Common myeloid progenitor, CD34-positive (primary cell): ENCODE data around the gene TNRC6C.
A peak's percentile ranks its signal among the peaks of the same experiment; 100 is the strongest.

ENCODE experiments used
- CTCF ChIA-PET: fragments of 350-600 bp; sonication (Branson Sonifier 250); formaldehyde crosslinking; loops from one replicate; lab custom pipeline; 2021; ENCODE audit warnings: antibody characterized with exemption; lab: Charles Lee
- POLR2A ChIA-PET: fragments of 350-600 bp; sonication (Branson Sonifier 250); formaldehyde crosslinking; loops from one replicate; lab custom pipeline; 2021; ENCODE audit warnings: antibody characterized with exemption; lab: Charles Lee
- DNase-seq, 3 donors: peaks; one replicate each; pipeline versions ENCODE4 v3.0.0 to v3.0.0-alpha.2; 2013
- H3K27ac ChIP-seq, 2 experiments: 1 replicate in 1 of 2; 2 replicates in 1 of 2; pipeline ENCODE4 v1.7.0; 2013; ENCODE audit warnings: inconsistent platforms in 2 of 2, low read length in 2 of 2, mild to moderate bottlenecking in 2 of 2, low read depth in 1 of 2, moderate library complexity in 1 of 2; ENCODE audit not compliant: severe bottlenecking in 2 of 2, insufficient read depth in 1 of 2, poor library complexity in 1 of 2
- H3K27me3 ChIP-seq, 5 experiments: replicated peaks in 2 of 5; 1 replicate in 3 of 5; 2 replicates in 2 of 5; pipeline versions ENCODE4 v1.6.1 to v1.7.0; 2013; ENCODE audit warnings: low read length in 4 of 5, mild to moderate bottlenecking in 2 of 5, moderate library complexity in 2 of 5, inconsistent platforms in 1 of 5; ENCODE audit not compliant: insufficient read depth in 5 of 5, control insufficient read depth in 4 of 5
- H3K36me3 ChIP-seq, 4 experiments: 1 replicate in 2 of 4; 2 replicates in 2 of 4; pipeline versions ENCODE4 v1.6.1 to v1.7.0; 2013; ENCODE audit warnings: low read length in 3 of 4, control low read depth in 1 of 4, mild to moderate bottlenecking in 1 of 4; ENCODE audit not compliant: control insufficient read depth in 4 of 4, insufficient read depth in 4 of 4
- H3K4me1 ChIP-seq, 4 experiments: 1 replicate in 3 of 4; 2 replicates in 1 of 4; pipeline versions ENCODE4 v1.6.1 to v1.7.1; 2013; ENCODE audit warnings: low read length in 3 of 4, mild to moderate bottlenecking in 3 of 4, control low read depth in 1 of 4, inconsistent platforms in 1 of 4, moderate library complexity in 1 of 4; ENCODE audit not compliant: control insufficient read depth in 4 of 4, insufficient read depth in 4 of 4; ENCODE audit errors: control extremely low read depth in 1 of 4
- H3K4me3 ChIP-seq, 7 experiments: 1 replicate in 4 of 7; 2 replicates in 3 of 7; pipeline versions ENCODE4 v1.5.1 to v1.7.0; 2013; ENCODE audit warnings: mild to moderate bottlenecking in 7 of 7, low read length in 6 of 7, moderate library complexity in 6 of 7, inconsistent platforms in 2 of 7, low read depth in 2 of 7, control low read depth in 1 of 7; ENCODE audit not compliant: insufficient read depth in 4 of 7, control insufficient read depth in 1 of 7; ENCODE audit errors: extremely low read depth in 1 of 7
- H3K9me3 ChIP-seq, 5 experiments: 1 replicate in 4 of 5; 2 replicates in 1 of 5; pipeline versions ENCODE4 v1.6.1 to v1.7.1; 2013; ENCODE audit warnings: low read length in 4 of 5, mild to moderate bottlenecking in 2 of 5, inconsistent platforms in 1 of 5, low read depth in 1 of 5, moderate library complexity in 1 of 5; ENCODE audit not compliant: control insufficient read depth in 4 of 5, insufficient read depth in 2 of 5; ENCODE audit errors: control extremely low read depth in 1 of 5
- WGBS: methylation state at CpG from one replicate; pipeline ENCODE4 v1.1.5; 2013; ENCODE audit not compliant: insufficient coverage; 5-methylcytosine and 5-hydroxymethylcytosine counted together

TNRC6C gene

DNA sequence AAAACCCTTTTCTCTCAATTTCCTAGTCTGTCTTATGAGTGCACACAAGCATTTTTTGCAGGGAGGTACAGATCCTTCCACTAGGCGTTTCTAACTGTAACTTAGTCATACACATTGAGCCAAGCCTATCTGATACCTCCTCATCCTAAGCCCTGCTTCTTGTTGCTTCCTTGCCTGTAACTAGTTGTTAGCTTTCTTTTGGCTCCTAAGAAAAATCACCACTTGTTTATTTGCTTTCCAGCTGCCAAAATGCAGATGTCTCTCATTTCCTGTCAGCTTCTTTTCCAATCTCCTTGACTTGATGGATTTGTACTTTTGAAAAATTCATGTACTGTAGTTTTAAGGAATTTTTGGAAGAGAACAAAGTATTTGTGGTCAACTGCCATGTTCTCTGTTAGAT, 73.7 kb downstream of the TNRC6C start:
- CTCF ChIA-PET, result interaction anchor here (1.2 to 1.5 kb wide), 4 partner anchors 11 to 19 kb away, joined by 3 to 7 read pairs (median 4); no protein-coding TSS in a partner anchor
- H3K4me3 ChIP-seq, result no peak overlapping the region
- peaks cover 0 to 3% (median 0%) of the 10 kb centered on the region in 4 experiments for H3K4me1 ChIP-seq
- no peak for DNase-seq
- POLR2A ChIA-PET, result no interaction called here
- no peaks in the 10 kb centered on the region for H3K27me3 ChIP-seq
- H3K27ac ChIP-seq, result no peak overlapping the region
- H3K9me3 ChIP-seq, result no peaks in the 10 kb centered on the region
- 80% methylated on average over 1 of the region's 1 CpG for WGBS
- peaks cover 3 to 28% (median 8%) of the 10 kb centered on the region in 4 experiments for H3K36me3 ChIP-seq

DNA sequence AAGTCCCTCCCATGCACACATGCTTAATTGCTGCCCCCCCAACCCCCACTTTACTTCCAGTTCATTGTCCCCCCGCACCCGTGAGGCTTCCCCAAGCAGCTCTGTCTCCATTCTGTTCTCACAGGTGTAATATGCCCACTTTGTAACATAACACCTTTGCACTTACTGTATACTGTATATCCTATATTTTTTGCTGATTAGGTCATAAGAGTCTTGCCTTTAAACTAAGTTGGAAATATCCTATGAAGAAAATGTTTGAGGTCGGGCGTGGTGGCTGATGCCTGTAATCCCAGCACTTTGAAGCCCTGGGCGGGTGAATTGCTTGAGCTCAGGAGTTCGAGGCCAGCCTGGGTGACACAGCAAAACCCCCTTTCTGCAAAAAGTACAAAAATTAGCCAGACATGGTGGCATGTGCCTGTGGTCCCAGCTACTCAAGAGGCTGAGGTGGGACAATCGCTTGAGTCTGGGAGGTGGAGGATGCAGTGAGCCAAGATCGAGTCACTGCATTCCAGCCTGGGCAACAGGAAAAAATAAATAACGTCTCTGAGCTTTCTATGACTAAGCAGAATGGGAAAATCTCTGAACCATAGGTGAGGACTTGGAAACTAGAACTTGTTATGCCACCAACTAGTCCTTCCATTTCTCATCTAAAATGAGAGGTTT, 76.1 kb downstream of the TNRC6C start:
- H3K4me1 ChIP-seq, result no peaks in the 10 kb centered on the region
- H3K4me3 ChIP-seq, result no peak overlapping the region

DNA sequence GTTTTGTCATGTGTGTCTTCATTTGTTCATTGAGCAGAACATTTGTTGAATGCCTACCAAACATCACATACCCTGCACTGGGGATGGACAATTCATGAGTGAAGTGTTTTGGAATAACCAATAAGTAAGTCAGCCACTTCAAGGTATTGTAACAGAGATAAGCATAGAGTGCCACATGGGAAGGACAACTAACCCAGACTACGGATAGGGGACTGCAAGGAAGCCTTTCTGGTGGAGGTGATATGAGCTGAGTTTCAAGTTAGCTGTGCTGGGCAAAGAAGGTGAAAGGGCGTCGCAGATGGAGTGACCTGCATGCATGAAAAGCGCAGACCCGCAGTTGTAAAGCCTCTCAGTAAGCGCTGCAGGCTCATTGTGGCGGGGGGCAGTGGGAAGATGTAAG, 78.8 kb downstream of the TNRC6C start:
- no peak for DNase-seq
- no CpG with 5 or more reads among the region's 7 CpGs for WGBS
- Histone ChIP-seq H3K4me3 (no peak overlapping the region), H3K9me3 (no peaks in the 10 kb centered on the region), H3K36me3 (peaks cover 0 to 24% (median 12%) of the 10 kb centered on the region in 4 experiments), H3K27me3 (no peaks in the 10 kb centered on the region), H3K27ac (no peak overlapping the region), H3K4me1 (peaks cover 0 to 2% (median 0%) of the 10 kb centered on the region in 4 experiments)
- CTCF ChIA-PET, result interaction anchor here (0.9 to 1.0 kb wide), 2 partner anchors 19 to 98 kb away, joined by 3 read pairs; no protein-coding TSS in a partner anchor
- POLR2A ChIA-PET, result interaction anchor here (0.6 kb wide), 1 partner anchor 912 kb away, joined by 4 read pairs; no protein-coding TSS in a partner anchor

More for the DNA sequence above, 76.1 kb downstream of the TNRC6C start:
- H3K36me3 ChIP-seq, result peaks cover 3 to 35% (median 12%) of the 10 kb centered on the region in 4 experiments
- no peak overlapping the region for H3K27ac ChIP-seq
- no peaks in the 10 kb centered on the region for H3K9me3 ChIP-seq
- H3K27me3 ChIP-seq, result no peaks in the 10 kb centered on the region
- no peak for DNase-seq
- WGBS, result 79% methylated on average over 7 of the region's 9 CpGs
- POLR2A ChIA-PET, result no interaction called here
- CTCF ChIA-PET, result interaction anchor here (0.8 to 0.9 kb wide), 2 partner anchors 17 to 22 kb away, joined by 3 read pairs; no protein-coding TSS in a partner anchor

DNA sequence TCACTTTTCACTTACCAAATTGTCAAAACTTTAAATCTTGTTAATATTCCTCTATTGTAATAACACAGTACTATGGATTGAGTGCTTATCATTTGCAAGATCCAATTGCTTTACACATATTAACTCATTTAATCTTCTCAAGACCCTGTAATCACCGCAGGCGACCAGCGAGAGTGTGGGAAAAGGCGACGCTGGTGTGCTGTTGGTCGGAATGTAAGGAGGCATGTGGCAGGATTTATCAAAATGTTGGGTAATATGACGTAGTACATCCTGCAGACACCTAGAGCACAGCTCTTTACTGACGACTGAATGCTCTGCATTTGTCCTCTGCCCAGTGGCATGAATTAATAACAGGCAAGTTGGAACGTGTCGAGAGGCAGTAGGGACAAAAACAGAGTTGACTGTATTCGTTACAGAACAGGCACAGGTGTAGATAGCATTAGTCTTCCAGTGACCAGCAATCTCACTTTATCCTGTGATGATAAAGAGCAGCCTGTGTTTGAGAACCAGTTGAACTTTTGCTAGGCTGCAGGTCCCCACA, 80.3 kb downstream of the TNRC6C start:
- Histone ChIP-seq H3K27ac (no peak overlapping the region), H3K36me3 (peaks cover 0 to 23% (median 12%) of the 10 kb centered on the region in 4 experiments), H3K4me1 (peaks cover 0 to 2% (median 0%) of the 10 kb centered on the region in 4 experiments), H3K4me3 (no peak overlapping the region), H3K9me3 (no peaks in the 10 kb centered on the region), H3K27me3 (no peaks in the 10 kb centered on the region)
- DNase-seq, result no peak
- 97% methylated on average over 7 of the region's 11 CpGs for WGBS
- CTCF ChIA-PET, result no interaction called here
- POLR2A ChIA-PET, result no interaction called here

DNA sequence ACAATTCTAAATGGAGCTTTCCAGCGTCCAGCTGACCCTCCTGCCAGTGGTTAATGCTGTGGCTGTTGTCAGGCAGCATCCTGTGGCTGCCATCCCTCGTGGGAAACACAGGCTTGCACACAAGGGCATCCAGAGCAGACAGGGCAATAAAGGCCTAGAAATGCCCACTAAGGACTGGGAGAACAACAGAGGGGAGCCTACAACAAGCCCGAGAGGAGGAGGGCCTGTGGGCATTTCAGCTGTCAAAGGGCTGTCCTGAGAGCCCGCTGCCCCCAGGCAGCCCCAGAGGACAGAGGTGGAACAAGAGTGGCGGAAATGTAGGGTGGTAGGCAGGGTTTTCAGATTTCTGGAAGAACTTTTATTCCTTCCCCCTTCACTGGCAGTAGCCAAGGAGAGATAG, 81.1 kb downstream of the TNRC6C start:
- Histone ChIP-seq H3K4me1 (peaks cover 0 to 2% (median 0%) of the 10 kb centered on the region in 4 experiments), H3K9me3 (no peaks in the 10 kb centered on the region), H3K4me3 (no peak overlapping the region), H3K27ac (no peak overlapping the region), H3K36me3 (peaks cover 3 to 22% (median 12%) of the 10 kb centered on the region in 4 experiments), H3K27me3 (no peaks in the 10 kb centered on the region)
- no peak for DNase-seq
- POLR2A ChIA-PET, result no interaction called here
- 84% methylated on average over 3 of the region's 5 CpGs for WGBS
- CTCF ChIA-PET, result no interaction called here

DNA sequence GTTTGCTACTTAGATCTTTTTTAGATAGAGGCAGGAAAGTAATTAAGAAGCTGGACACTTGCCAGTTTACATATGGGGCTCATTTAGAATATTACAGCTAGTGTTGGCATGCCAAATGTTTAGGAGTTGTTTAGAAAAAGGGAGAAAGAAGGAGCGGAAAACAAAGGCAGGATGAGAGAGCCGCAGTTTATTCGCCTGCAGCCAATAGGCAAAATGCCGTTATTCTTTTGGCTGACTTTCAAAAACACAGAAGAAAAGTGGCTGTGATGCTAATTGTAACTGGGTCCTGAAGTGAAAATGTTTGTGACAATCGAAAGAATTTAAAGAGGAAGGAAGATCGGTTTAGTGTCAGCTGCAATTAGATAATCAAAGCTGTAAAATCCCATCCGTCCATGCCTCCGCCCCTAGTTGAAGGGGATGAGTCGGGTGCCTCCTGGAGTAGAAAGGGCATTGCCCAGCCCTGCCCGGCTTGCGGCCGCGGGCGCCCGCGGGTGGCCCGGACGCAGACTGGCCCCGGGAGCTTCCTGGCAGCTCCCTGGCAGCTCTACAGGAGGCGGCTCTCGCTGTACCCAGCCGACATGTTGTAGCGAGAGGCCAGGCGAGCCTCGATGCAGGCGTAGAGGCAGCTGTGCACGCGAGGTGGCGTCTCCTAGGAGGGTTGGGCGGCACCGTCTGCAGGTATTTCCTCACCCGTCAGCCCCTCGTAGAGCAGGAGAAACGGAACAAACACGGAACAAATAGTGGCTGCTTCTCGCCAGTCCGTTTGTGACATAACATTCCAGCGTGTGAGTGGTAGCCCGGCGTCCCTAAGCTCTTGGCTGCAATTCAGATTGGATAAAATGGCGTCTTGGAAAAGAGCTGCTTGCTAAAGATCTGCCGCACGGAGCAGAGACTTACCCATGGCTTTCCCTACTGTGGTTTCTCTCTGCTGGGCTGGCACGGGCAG, 82.2 kb downstream of the TNRC6C start:
- WGBS, result 43% methylated on average over 37 of the region's 44 CpGs
- CTCF ChIA-PET, result no interaction called here
- H3K27ac ChIP-seq, result peak overlapping the region; percentile 48 to 68
- peaks cover 0 to 2% (median 0%) of the 10 kb centered on the region in 5 experiments for H3K9me3 ChIP-seq
- peak overlapping the region; percentile 16 to 74 (median 46) for H3K4me3 ChIP-seq
- peaks cover 7 to 24% (median 15%) of the 10 kb centered on the region in 4 experiments for H3K36me3 ChIP-seq
- POLR2A ChIA-PET, result no interaction called here
- no peaks in the 10 kb centered on the region for H3K27me3 ChIP-seq
- peaks cover 0 to 2% (median 0%) of the 10 kb centered on the region in 4 experiments for H3K4me1 ChIP-seq
- DNase-seq, result peak; percentile 53 to 75 (median 59)
